Stomach (tissue), 9 donors: ENCODE results near the gene TTYH1. TPM values are rescaled to one million over a fixed set of nuclear protein-coding genes. Genes with fewer than 3 reads are reported as not detected.

Experiments
- DNase-seq, 2 donors: peaks; one replicate each; pipeline versions ENCODE4 v3.0.0 to v3.0.0-alpha.2; 2013 to 2019
- H3K27ac ChIP-seq, 5 donors: fragments of 200-600 bp in 4 of 5; sonication (generic) in 4 of 5; one replicate each; pipeline ENCODE4 v1.5.1; 2013 to 2019; ENCODE audit warnings: mild to moderate bottlenecking in 1 of 5, moderate library complexity in 1 of 5
- H3K27me3 ChIP-seq, 3 donors: fragments of 200-600 bp; sonication (generic); one replicate each; pipeline ENCODE4 v1.5.1; 2017 to 2019; ENCODE audit warnings: mixed run types in 1 of 3
- H3K36me3 ChIP-seq, 4 donors: fragments of 200-600 bp; sonication (generic); 1 replicate in 3 of 4; 2 replicates in 1 of 4; pipeline ENCODE4 v1.5.1; 2016 to 2019
- H3K4me1 ChIP-seq, 4 donors: fragments of 200-600 bp; sonication (generic); one replicate each; pipeline ENCODE4 v1.5.1; 2016 to 2019
- H3K4me3 ChIP-seq, 4 donors: fragments of 200-600 bp; sonication (generic) in 3 of 4; one replicate each; pipeline ENCODE4 v1.5.1; 2016 to 2019; ENCODE audit warnings: mild to moderate bottlenecking in 1 of 4
- H3K9me3 ChIP-seq, 4 donors: fragments of 200-600 bp; sonication (generic); one replicate each; pipeline ENCODE4 v1.5.1; 2016 to 2019
- EP300 ChIP-seq: sonication (generic); formaldehyde crosslinking; IDR thresholded peaks from one replicate; pipeline ENCODE4 v1.6.1; 2017; ENCODE audit warnings: antibody characterized with exemption
- POLR2A ChIP-seq, 4 donors: fragments of 450-650 bp; IDR thresholded peaks; one replicate each; pipeline ENCODE4 v1.6.1; 2016; ENCODE audit warnings: antibody characterized with exemption in 4 of 4, control low read depth in 2 of 4, mild to moderate bottlenecking in 1 of 4, moderate library complexity in 1 of 4
- POLR2AphosphoS5 ChIP-seq, 3 donors: sonication (generic); formaldehyde crosslinking; IDR thresholded peaks; one replicate each; pipeline ENCODE4 v1.6.1; 2016; ENCODE audit warnings: antibody characterized with exemption in 3 of 3
- WGBS, 5 donors: extraction: QIAGEN DNeasy Blood & Tissue Kit in 3 of 5; methylation state at CpG; one replicate each; pipeline versions ENCODE4 v1.1.5 to v1.1.7; 2013 to 2018; 5-methylcytosine and 5-hydroxymethylcytosine counted together
- intact Hi-C: fragments of 100-400 bp; cut with DNase I; formaldehyde crosslinking; loops from one replicate; pipeline ENCODE4 v1.15.1; 2023; ENCODE audit warnings: low total_unique reads
- polyA plus RNA-seq, 3 donors: library from polyadenylated mRNA; stranded (reverse); fragments of 200-250 nt; gene quantifications; one replicate each; pipeline ENCODE4 v1.2.3, GENCODE V29; 2013
- total RNA-seq, 5 donors: library from RNA; depleted of rRNA; stranded (reverse); fragments of >200 nt; gene quantifications; one replicate each; pipeline versions ENCODE4 v1.1.0 to v1.2.3, GENCODE V29; 2014 to 2016
- TF ChIP-seq, protein P1 (sequence below), 7 experiments: fragments of 450-650 bp in 4 of 7; fragments of 200-600 bp in 3 of 7; sonication (generic) in 3 of 7; IDR thresholded peaks; one replicate each; pipeline ENCODE4 v1.5.1; 2016 to 2019; ENCODE audit warnings: antibody characterized with exemption in 7 of 7, control low read depth in 2 of 7, mild to moderate bottlenecking in 1 of 7
- donor health status: healthy with polysubstance abuse.
- donor health status: Bipolar disorder and iron deficiency.
- donor health status: healthy.

The TTYH1 gene
- total and polyA plus RNA-seq, 8 donors, result 0.12 to 12.9 (median 2.3) TPM; not detected in 3

- TF ChIP-seq POLR2A (IDR thresholded peaks at IDR 0.05) (no peak), POLR2AphosphoS5 (IDR thresholded peaks at IDR 0.05) (no peak), EP300 (no peak)
- TF ChIP-seq, protein P1, sequence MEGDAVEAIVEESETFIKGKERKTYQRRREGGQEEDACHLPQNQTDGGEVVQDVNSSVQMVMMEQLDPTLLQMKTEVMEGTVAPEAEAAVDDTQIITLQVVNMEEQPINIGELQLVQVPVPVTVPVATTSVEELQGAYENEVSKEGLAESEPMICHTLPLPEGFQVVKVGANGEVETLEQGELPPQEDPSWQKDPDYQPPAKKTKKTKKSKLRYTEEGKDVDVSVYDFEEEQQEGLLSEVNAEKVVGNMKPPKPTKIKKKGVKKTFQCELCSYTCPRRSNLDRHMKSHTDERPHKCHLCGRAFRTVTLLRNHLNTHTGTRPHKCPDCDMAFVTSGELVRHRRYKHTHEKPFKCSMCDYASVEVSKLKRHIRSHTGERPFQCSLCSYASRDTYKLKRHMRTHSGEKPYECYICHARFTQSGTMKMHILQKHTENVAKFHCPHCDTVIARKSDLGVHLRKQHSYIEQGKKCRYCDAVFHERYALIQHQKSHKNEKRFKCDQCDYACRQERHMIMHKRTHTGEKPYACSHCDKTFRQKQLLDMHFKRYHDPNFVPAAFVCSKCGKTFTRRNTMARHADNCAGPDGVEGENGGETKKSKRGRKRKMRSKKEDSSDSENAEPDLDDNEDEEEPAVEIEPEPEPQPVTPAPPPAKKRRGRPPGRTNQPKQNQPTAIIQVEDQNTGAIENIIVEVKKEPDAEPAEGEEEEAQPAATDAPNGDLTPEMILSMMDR (IDR thresholded peaks at IDR 0.05), result no peak
- Histone ChIP-seq H3K4me1 (peaks cover 0 to 25% (median 1%) of the 10 kb centered on the region in 4 donors), H3K9me3 (peaks cover 0 to under 1% (median 0%) of the 10 kb centered on the region in 4 donors), H3K36me3 (no peaks in the 10 kb centered on the region), H3K27me3 (peaks cover 0 to 66% (median 4%) of the 10 kb centered on the region in 3 donors), H3K27ac (no peak overlapping the region), H3K4me3 (no peak overlapping the region)
- intact Hi-C loops, result no loop called here
- 72 to 88% (median 87%) methylated on average over 16 of the region's 16 CpGs for WGBS, 5 donors
- no peak for DNase-seq
Measured at GRCh38 chr19:54393381-54393780, 21.9 kb upstream of the TTYH1 start.

- H3K27ac ChIP-seq, result no peak overlapping the region
- H3K36me3 ChIP-seq, result no peaks in the 10 kb centered on the region
- no peak for DNase-seq
- intact Hi-C loops, result no loop called here
- peaks cover 0 to 5% (median 0%) of the 10 kb centered on the region in 4 donors for H3K4me1 ChIP-seq
- no peak overlapping the region for H3K4me3 ChIP-seq
- H3K9me3 ChIP-seq, result peaks cover 0 to 6% (median 2%) of the 10 kb centered on the region in 4 donors
- TF ChIP-seq EP300 (no peak), POLR2A (IDR thresholded peaks at IDR 0.05) (no peak), POLR2AphosphoS5 (IDR thresholded peaks at IDR 0.05) (no peak)
- TF ChIP-seq, protein P1 (IDR thresholded peaks at IDR 0.05), result no peak
- WGBS, 5 donors, result 77 to 88% (median 81%) methylated on average over 8 of the region's 8 CpGs
- peaks cover 0 to 51% (median 0%) of the 10 kb centered on the region in 3 donors for H3K27me3 ChIP-seq
Measured at GRCh38 chr19:54395685-54396084, 19.6 kb upstream of the TTYH1 start.

GRCh38 chr19:54399189-54399588, 16.1 kb upstream of the TTYH1 start:
- WGBS, 5 donors, result 28 to 45% (median 34%) methylated on average over 2 of the region's 2 CpGs
- H3K27me3 ChIP-seq, result peaks cover 0 to 22% (median 0%) of the 10 kb centered on the region in 3 donors
- intact Hi-C loops, result no loop called here
- DNase-seq, result peak in 1 of 2 donors; percentile 85
- no peak overlapping the region for H3K4me3 ChIP-seq
- no peak overlapping the region for H3K27ac ChIP-seq
- H3K4me1 ChIP-seq, result no peaks in the 10 kb centered on the region
- H3K36me3 ChIP-seq, result no peaks in the 10 kb centered on the region
- TF ChIP-seq POLR2A (IDR thresholded peaks at IDR 0.05), result no peak
- TF ChIP-seq POLR2AphosphoS5 (IDR thresholded peaks at IDR 0.05), result no peak
- TF ChIP-seq, protein P1 (IDR thresholded peaks at IDR 0.05), result no peak
- TF ChIP-seq EP300, result no peak
- H3K9me3 ChIP-seq, result peaks cover 0 to 6% (median 2%) of the 10 kb centered on the region in 4 donors

DNA sequence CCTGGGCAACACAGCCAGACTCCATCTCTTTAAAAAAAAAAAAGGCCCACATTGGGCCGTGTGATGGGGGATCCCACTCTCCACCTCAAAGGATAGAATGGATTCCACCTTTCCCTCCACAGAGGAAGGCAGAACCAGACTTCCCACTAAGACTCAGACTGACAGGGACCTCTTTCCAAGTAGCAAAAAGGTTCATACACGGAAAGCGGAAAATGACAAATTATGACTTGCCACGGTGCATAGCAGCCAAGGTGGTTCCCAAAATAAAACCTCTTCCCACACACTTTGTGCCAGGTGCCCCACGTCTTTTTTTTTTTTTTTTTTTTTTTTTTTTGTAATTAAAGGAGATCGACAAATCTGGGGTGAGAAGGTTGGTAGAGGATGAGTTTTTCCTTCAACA, 14.4 kb upstream of the TTYH1 start:
- 74 to 90% (median 83%) methylated on average over 6 of the region's 6 CpGs for WGBS, 5 donors

More for the DNA sequence above, 14.4 kb upstream of the TTYH1 start:
- no peaks in the 10 kb centered on the region for H3K4me1 ChIP-seq
- H3K4me3 ChIP-seq, result no peak overlapping the region
- peaks cover 0 to 17% (median 0%) of the 10 kb centered on the region in 3 donors for H3K27me3 ChIP-seq
- H3K36me3 ChIP-seq, result no peaks in the 10 kb centered on the region
- H3K27ac ChIP-seq, result no peak overlapping the region
- TF ChIP-seq, protein P1 (IDR thresholded peaks at IDR 0.05), result no peak
- TF ChIP-seq POLR2AphosphoS5 (IDR thresholded peaks at IDR 0.05) (no peak), EP300 (no peak), POLR2A (IDR thresholded peaks at IDR 0.05) (no peak)
- H3K9me3 ChIP-seq, result peaks cover 0 to 6% (median 2%) of the 10 kb centered on the region in 4 donors
- DNase-seq, result no peak
- intact Hi-C loops, result no loop called here
